COLO668 (cell line): ENCODE measurements around the gene SLC32A1.

ENCODE experiments used
- DNase-seq: peaks from one replicate; lab custom pipeline; 2025; ENCODE audit not compliant: unreplicated experiment; lab: John Stamatoyannopoulos, UW

SLC32A1 gene

GRCh38 chr20:38723848-38724625 lies at the start of gene SLC32A1:
TSS of gene SLC32A1 (plus strand) at chr20:38724486. CDS start at chr20:38724725, 239 bp downstream.
- DNase-seq = no peak

GRCh38 chr20:38674765-38675133 lies 49.5 kb upstream of the SLC32A1 start:
- DNase-seq = no peak

- no peak for DNase-seq
Observed at GRCh38 chr20:38676576-38676975, 47.7 kb upstream of the SLC32A1 start.

- no peak for DNase-seq
Observed at GRCh38 chr20:38680500-38681306, 43.6 kb upstream of the SLC32A1 start.

- no peak for DNase-seq
Observed at GRCh38 chr20:38685271-38685670, 39.0 kb upstream of the SLC32A1 start.

- no peak for DNase-seq
Observed at GRCh38 chr20:38685853-38686473, 38.3 kb upstream of the SLC32A1 start.

- no peak for DNase-seq
Observed at GRCh38 chr20:38692436-38693411, 31.6 kb upstream of the SLC32A1 start.

- DNase-seq = no peak
Observed at GRCh38 chr20:38697306-38697705, 27.0 kb upstream of the SLC32A1 start.

- DNase-seq = no peak
Observed at GRCh38 chr20:38698541-38698940, 25.7 kb upstream of the SLC32A1 start.

GRCh38 chr20:38700141-38700540 lies 24.1 kb upstream of the SLC32A1 start:
- no peak for DNase-seq

- DNase-seq = no peak
Observed at GRCh38 chr20:38700926-38701325, 23.4 kb upstream of the SLC32A1 start.

- no peak for DNase-seq
Observed at GRCh38 chr20:38703526-38703925, 20.8 kb upstream of the SLC32A1 start.

- no peak for DNase-seq
Observed at GRCh38 chr20:38704136-38704535, 20.1 kb upstream of the SLC32A1 start.

- DNase-seq = no peak
Observed at GRCh38 chr20:38706509-38706908, 17.8 kb upstream of the SLC32A1 start.

GRCh38 chr20:38714308-38714707 lies 10.0 kb upstream of the SLC32A1 start:
- no peak for DNase-seq

- no peak for DNase-seq
Observed at GRCh38 chr20:38715646-38716045, 8.6 kb upstream of the SLC32A1 start.

- DNase-seq = no peak
Observed at GRCh38 chr20:38722683-38723016, 1.6 kb upstream of the SLC32A1 start.

GRCh38 chr20:38723017-38723847 lies 1.1 kb upstream of the SLC32A1 start:
- no peak for DNase-seq

GRCh38 chr20:38724626-38725147 lies 401 bp downstream of the SLC32A1 start:
- no peak for DNase-seq
